AG20443 (cell line): ENCODE results near the gene NTN1.
"Not testable (repeated sequence)": the region's sequence is repeated elsewhere in the genome, so short reads cannot be mapped to it uniquely, and the experiment has no call there.

Source experiments
- DNase-seq: peaks from one replicate; pipeline ENCODE4 v3.0.0; 2012; ENCODE audit warnings: low spot score, mixed read lengths

NTN1 gene

DNA sequence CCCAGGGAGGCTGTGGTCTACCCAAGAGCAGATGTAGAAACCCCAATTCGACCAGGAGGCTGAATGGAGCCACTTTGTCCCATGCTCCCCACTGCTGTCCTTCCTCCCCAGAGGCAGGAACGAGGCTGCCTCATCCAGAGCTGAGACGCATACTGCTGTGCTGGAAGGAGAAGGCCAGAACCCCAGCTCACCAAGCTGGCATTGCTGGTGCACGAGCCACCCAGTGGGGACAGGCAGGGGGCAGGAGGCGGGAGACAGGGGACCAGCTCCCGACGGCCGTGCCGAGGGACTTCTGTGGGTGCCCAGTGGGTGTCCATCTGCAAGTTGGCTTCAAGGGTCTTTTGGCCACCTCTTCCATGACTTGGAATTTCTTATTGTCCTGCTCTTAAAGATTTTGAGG is 66.6 kb downstream of the NTN1 start:
- no peak for DNase-seq

GRCh38 chr17:9090641-9091096 is 69.4 kb downstream of the NTN1 start:
- DNase-seq = no peak

DNA sequence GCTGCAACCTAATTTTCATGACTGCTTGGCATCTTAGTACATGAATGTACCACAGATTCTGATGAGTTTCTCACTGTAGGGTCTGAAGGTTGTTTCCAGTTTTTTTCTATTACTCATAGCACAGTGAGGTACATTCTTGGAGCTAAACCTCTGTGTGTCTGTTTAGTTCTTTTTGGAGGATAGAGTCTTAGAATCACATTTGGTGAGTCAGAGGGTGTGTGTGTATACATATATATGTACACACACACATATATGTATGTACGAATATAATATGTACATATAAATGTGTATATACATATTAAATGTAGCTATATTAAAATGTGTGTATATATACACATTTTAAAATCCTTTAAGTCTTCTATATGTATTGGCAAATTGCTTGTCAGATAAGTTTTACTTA is 72.9 kb downstream of the NTN1 start:
- DNase-seq = no peak

- no peak for DNase-seq
Observed at GRCh38 chr17:9095390-9095789, 74.1 kb downstream of the NTN1 start.

DNA sequence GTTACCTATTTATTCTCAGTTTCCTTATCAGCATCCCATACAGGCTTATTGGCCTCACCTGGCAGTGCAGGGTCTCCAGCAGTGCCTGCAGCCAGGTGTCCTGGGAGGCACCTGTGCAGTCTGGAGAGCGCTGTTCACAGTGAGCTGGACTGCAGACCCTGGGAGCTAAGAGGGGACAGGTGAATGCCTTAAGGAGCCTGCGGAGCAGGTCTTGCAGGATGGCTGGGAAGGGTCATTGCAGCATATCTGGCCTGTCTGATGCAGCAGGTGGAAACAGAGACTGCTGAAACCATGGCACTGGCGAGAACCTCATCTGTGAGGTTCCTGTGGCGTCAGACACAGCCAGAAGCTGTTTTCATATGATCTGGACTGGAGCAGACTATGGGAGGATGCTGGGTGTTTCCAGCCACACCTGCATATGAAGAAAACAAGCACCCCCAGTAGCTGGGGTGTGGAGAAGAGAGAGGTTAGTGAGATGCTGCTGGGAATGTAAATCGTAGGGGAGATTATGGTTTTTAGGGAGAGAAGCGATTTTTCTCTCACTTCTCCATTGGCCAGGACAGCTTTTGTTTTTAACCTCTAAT is 77.0 kb downstream of the NTN1 start:
- DNase-seq = no peak

DNA sequence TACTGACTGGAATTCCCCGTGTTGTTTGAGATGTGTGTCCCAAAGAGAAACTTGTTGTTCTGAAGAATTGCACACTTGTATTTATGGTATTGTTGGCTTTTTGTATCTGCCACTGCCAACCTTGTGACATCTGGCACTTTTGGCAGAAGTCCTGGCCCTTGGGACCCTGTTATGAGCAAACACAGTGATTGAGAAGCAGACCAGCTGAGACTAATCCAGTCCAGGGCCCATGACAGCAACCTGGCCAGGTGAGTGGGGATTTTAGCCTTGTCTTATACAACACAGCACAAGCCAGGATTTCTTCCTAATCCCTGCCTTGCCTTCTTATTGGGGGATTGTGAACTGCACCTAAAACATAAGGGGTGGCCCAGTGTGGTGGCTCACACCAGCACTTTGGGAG is 80.0 kb downstream of the NTN1 start:
- DNase-seq = no peak

DNA sequence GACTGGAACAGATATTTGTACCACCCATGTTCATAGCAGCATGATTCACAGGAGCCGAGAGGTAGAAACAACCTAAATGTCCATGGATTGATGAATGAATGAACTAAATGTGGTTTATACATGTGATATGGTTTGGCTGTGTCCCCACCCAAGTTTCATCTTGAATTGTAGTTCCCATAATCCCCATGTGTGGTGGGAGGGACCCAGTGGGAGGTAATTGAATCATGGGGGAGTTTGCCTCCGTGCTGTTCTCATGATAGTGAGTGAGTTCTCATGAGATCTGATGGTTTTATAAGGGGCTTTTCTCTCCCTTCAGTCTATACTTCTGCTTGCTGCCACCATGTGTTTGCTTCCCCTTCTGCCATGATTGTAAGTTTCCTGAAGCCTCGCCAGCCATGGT is 81.9 kb downstream of the NTN1 start:
- DNase-seq = not testable (repeated sequence)

GRCh38 chr17:9104370-9105041 is 83.2 kb downstream of the NTN1 start:
- no peak for DNase-seq

- no peak for DNase-seq
Observed at GRCh38 chr17:9105068-9105868, 84.0 kb downstream of the NTN1 start.

GRCh38 chr17:9106278-9106677 is 85.0 kb downstream of the NTN1 start:
- not testable (repeated sequence) for DNase-seq

DNA sequence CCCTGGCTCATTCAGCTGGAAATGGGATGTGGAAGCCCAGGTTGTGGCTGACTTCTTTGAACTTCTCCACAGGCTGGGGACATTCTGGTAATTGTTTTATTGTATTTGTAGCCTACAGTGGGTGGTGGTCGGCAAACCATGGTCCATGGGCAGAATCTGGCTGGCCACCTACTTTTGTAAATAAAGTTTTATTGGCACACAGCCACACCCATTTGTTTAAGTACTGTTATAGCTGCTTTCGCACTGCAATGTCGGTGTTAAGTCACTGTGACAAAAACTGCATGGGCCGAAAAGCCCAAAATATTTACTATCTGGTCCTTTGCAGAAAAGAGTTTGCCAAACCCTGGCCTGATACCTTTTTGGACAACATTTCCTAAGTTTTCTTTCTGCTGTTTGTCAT is 86.2 kb downstream of the NTN1 start:
- DNase-seq = no peak

GRCh38 chr17:9108146-9108545 is 86.8 kb downstream of the NTN1 start:
- DNase-seq = no peak

DNA sequence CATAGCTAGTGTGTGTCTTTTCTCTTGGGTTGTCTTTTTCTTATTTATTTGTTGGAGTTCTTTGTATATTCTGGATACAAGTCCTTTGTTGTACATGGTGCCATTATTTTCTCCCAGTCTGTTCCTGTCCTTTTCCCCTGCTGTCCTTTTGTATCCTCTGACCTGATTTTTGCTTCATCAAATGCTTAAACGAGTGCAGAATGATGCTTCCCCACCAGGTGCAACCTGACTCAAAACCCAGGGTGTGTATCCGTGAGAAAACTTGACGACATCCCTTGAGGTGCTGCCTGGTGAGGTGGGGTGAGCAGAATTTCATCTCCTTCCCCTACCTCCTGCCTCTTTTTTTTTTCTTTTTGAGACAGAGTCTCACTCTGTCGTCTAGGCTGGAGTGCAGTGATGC is 88.6 kb downstream of the NTN1 start:
- DNase-seq = no peak

DNA sequence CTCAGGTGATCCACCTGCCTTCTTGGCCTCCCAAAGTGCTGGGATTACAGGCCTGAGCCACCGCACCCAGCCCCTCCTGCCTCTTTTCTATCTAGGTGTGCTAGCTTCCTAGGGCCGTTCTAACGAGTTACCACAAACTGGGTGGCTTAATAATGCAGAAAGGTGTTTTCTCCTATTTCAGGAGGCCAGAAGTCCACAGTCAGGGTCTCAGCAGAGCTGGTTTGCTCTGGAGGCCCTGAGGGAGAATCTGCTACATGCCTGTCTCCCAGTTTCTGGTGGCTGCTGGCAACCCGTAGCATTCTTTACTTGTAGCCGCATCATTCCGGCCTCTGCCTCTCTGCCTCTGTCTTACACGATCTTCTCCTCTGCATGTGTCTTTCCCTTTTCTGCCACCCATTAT is 89.2 kb downstream of the NTN1 start:
- DNase-seq = no peak

DNA sequence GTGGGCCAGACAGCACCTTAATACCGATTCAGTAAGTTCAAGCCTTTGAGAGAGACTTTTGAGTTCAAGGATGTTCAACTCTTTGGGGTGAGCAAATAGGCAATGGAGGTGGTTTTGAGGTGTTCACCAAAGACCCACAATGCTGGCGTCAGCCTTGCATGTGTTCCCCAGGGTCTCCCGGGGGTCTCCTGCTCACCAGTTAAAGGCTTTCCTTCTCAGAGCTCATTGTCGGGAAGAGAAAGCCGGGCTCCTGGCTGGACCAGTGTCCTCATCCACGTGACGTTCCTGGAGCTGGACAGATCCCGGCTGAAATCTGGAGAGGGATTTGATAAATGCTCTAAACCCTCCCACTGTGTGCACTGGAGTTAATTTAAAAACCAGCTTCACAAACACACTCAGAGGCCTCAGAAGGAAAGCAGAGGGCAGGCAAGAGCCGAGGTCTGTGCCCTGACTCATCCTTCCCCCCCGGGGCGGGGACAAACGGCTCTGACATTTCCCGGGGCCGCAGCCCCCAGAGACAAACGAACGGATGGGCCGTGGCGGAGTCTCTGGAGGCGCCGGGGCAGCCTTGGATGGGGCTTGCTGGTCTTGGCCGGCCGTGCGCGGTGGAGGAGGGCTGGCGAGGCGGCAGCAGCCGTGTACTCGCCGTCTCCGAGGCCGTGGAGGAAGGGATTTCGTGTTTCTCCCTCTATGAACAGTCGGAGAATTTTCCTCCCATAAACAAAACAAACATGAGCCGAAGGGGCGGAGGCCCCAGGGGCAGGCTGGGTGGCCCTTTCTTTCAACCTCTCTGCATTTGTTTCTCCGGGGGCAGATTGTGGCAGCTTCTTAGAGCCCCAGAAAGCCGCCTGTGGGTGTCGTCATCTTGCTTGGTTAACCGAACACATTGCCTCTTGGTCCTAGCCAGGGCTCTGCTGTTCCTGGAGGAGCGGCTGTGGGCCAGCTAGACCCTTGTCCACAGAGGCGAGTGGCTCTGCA is 94.2 kb downstream of the NTN1 start:
- peak; percentile 82 for DNase-seq

DNA sequence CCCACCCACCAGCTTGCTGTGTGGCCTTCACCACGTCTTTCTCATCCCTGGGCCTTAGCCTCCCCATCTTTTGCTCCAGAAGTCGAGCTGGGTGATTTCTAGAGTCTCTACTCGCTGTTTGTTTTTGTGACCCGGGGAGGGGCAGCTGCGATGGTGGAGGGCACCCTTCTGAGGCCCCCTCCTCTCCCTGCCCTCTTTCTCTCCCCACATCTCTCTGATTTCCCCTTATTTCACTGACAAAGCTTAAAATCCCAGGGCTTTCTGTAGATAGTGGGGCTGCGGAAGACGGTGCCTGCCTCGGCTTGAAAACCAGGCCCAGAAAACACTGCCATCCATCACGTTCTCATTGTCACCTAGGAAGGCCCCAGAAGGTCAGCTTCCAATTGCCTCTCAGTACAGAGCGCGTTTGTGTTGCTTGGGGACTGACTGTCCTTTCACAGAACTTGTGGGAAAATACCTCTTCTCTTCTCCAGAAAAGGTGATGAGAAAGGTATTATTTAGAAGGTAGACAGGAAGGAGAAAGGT is 95.1 kb downstream of the NTN1 start:
- DNase-seq = no peak

- DNase-seq = no peak
Observed at GRCh38 chr17:9116861-9117568, 95.7 kb downstream of the NTN1 start.

DNA sequence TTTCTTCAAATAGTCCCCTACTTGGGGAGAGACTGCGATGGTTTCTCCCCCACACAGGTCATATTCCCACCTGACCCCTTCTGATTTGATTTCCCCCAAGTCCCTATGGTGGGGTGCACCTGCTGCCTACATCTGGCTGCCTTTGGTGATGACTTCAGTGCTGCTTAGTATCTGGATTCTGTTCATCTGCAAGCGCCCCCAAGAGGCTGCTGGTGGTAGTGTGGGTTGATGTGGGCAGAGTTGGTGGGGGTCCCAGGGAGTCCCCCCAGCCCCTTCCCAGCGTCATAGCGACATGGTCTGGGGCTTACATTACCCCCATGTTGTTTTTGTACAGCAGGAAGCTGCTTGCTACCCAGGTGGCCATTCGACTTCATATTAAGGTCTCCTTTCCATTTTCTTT is 99.2 kb downstream of the NTN1 start:
- no peak for DNase-seq

- no peak for DNase-seq
Observed at GRCh38 chr17:9121186-9121820, 100.0 kb downstream of the NTN1 start.
